NCI-H1105 treated with DMSO at 0.1 percent for 48 hours (cell line): Measurements from ENCODE around the gene FATE1.

Experiments
- DNase-seq: peaks from one replicate; lab custom pipeline; 2025; lab: John Stamatoyannopoulos, UW

Gene FATE1

GRCh38 chrX:151704041-151704663 lies 11.7 kb upstream of the FATE1 start:
- peak; percentile 51 for DNase-seq

GRCh38 chrX:151708821-151709220 lies 7.0 kb upstream of the FATE1 start:
- no peak for DNase-seq

GRCh38 chrX:151710457-151710856 lies 5.4 kb upstream of the FATE1 start:
- no peak for DNase-seq

- no peak for DNase-seq
Measured at GRCh38 chrX:151711154-151711553, 4.7 kb upstream of the FATE1 start.

GRCh38 chrX:151711787-151712186 lies 4.0 kb upstream of the FATE1 start:
- no peak for DNase-seq

GRCh38 chrX:151712253-151712652 lies 3.6 kb upstream of the FATE1 start:
- DNase-seq: no peak

- peak; percentile 44 for DNase-seq
Measured at GRCh38 chrX:151713849-151714248, 2.0 kb upstream of the FATE1 start.

GRCh38 chrX:151714362-151714761 lies 1.5 kb upstream of the FATE1 start:
- no peak for DNase-seq

- DNase-seq: no peak
Measured at GRCh38 chrX:151722241-151722846, 6.5 kb downstream of the FATE1 start.

GRCh38 chrX:151723156-151723760 lies 7.4 kb downstream of the FATE1 start:
- no peak for DNase-seq

- no peak for DNase-seq
Measured at GRCh38 chrX:151724563-151725337, 8.9 kb downstream of the FATE1 start.

GRCh38 chrX:151725338-151725614 lies 9.4 kb downstream of the FATE1 start:
- no peak for DNase-seq

- DNase-seq: no peak
Measured at GRCh38 chrX:151726751-151727150, 10.9 kb downstream of the FATE1 start.

GRCh38 chrX:151727346-151727745 lies 11.5 kb downstream of the FATE1 start:
- DNase-seq: no peak

- DNase-seq: no peak
Measured at GRCh38 chrX:151729056-151729725, 13.4 kb downstream of the FATE1 start.

GRCh38 chrX:151734446-151734845 lies 18.6 kb downstream of the FATE1 start, which contains the start of gene CNGA2:
Gene CNGA2, plus strand, starts transcription at chrX:151734746. Its CDS starts 3,738 bp downstream, at chrX:151738484.
- no peak for DNase-seq

GRCh38 chrX:151735219-151735618 lies 19.4 kb downstream of the FATE1 start:
- DNase-seq: no peak

GRCh38 chrX:151736685-151737084 lies 20.9 kb downstream of the FATE1 start:
- peak; percentile 34 for DNase-seq

- no peak for DNase-seq
Measured at GRCh38 chrX:151737494-151737893, 21.7 kb downstream of the FATE1 start.

- DNase-seq: no peak
Measured at GRCh38 chrX:151738751-151739150, 22.9 kb downstream of the FATE1 start.

- no peak for DNase-seq
Measured at GRCh38 chrX:151741606-151742005, 25.8 kb downstream of the FATE1 start.

- DNase-seq: no peak
Measured at GRCh38 chrX:151742311-151742710, 26.5 kb downstream of the FATE1 start.
